H1 (cell line): ENCODE data around the gene RIMS1. TPM values are rescaled to one million over a fixed set of nuclear protein-coding genes. Genes with fewer than 3 reads are reported as not detected.

Experiments
- CBX8 ChIP-seq: fragments of 300-800, 300-1000 bp; sonication (generic); IDR thresholded peaks from 2 replicates; pipeline ENCODE4 v1.7.1; 2016; ENCODE audit warnings: low read depth, low read length, borderline replicate concordance
- KDM5A ChIP-seq: fragments of 200-600 bp; IDR thresholded peaks from 2 replicates; pipeline ENCODE4 v1.7.1; 2012; ENCODE audit warnings: mild to moderate bottlenecking, low read length, inconsistent platforms, mixed read lengths
- RAD21 ChIP-seq, 2 experiments: IDR thresholded peaks in 1 of 2; conservative IDR thresholded peaks in 1 of 2; 2 replicates each; pipeline ENCODE4 v1.6.1; 2011; ENCODE audit warnings: low read depth in 2 of 2, low read length in 2 of 2, improper control_type of control experiment in 1 of 2, inconsistent platforms in 1 of 2, mild to moderate bottlenecking in 1 of 2, moderate library complexity in 1 of 2
- RNF2 ChIP-seq: fragments of 200-900, 300-1000 bp; sonication (generic); IDR thresholded peaks from 2 replicates; pipeline ENCODE4 v1.7.1; 2016; ENCODE audit warnings: borderline replicate concordance, low read depth, mild to moderate bottlenecking, antibody characterized with exemption, low read length; ENCODE audit not compliant: poor library complexity, severe bottlenecking; ENCODE audit errors: missing control alignments
- SP1 ChIP-seq: IDR thresholded peaks from 2 replicates; pipeline ENCODE4 v1.6.1; 2011; ENCODE audit warnings: low read depth, low read length
- SRF ChIP-seq: IDR thresholded peaks from 2 replicates; pipeline ENCODE4 v1.6.1; 2011; ENCODE audit warnings: mild to moderate bottlenecking, low read depth, low read length, moderate library complexity
- polyA plus RNA-seq, 7 experiments: library from polyadenylated mRNA; depleted of rRNA in 3 of 7; stranded (reverse) in 5 of 7; unstranded in 2 of 7; fragments of >200 nt in 5 of 7; fragments of 200-250 nt in 2 of 7; gene quantifications; 1 replicate in 5 of 7; 2 replicates in 1 of 7; 4 replicates in 1 of 7; pipeline versions ENCODE4 v1.2.1 to v1.2.3, GENCODE V29; 2011 to 2013; ENCODE audit warnings: missing spikeins in 2 of 7, mixed read lengths in 2 of 7
- total RNA-seq: library from RNA; stranded (reverse); fragmentation: NEBNext Ultra II Directional; extraction: Animal tissue kit (Norgen Biotek cat#: 25700); gene quantifications from 2 replicates; pipeline ENCODE4 v1.2.1, GENCODE V29; 2021
- TF ChIP-seq, protein P1 (sequence below): IDR thresholded peaks from 2 replicates; pipeline ENCODE4 v1.6.1; 2012; ENCODE audit warnings: inconsistent platforms

Gene RIMS1
- total and polyA plus RNA-seq, 2 of the 8 experiments (the other 6 are each of a cell fraction or from before 2014, with no cell fraction given) = 0.63 to 2.3 TPM

DNA sequence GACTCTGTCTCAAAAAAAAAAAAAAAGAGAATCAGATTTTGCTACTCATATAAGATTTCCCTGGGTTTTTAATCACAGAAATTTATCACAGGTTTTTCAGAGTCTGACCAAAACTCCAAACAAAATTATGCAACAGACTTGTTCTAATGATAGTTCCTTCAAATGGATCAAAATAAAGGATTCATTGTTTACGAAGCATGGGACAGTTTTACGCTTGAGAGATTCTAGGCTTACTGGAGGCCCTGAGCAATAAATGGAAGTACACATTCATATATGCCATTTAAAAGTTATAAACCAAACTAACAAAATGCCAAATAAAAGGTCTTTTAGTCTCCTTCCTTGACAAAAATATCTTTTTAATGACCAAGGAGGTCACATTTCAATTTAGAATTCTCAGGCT is 490.4 kb downstream of the RIMS1 start (continued):
- no peak for TF ChIP-seq KDM5A
- no peak for TF ChIP-seq CBX8
- TF ChIP-seq, protein P1, sequence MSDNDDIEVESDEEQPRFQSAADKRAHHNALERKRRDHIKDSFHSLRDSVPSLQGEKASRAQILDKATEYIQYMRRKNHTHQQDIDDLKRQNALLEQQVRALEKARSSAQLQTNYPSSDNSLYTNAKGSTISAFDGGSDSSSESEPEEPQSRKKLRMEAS = no peak
- no peak for TF ChIP-seq SP1
- no peak for TF ChIP-seq SRF
- no peak for TF ChIP-seq RAD21 (IDR thresholded peaks at IDR 0.05 in 1 of 2, conservative IDR thresholded peaks at IDR 0.05 in 1 of 2; ENCODE audit: low read depth in 2 of 2, low read length in 2 of 2)
- no peak for TF ChIP-seq RNF2
